IMR-90 (cell line): ENCODE data around the gene RABEP1. TPM values are rescaled to one million over a fixed set of nuclear protein-coding genes. Genes with fewer than 3 reads are reported as not detected.

ENCODE experiments used
- ATAC-seq: fragments of 200-7000 bp; cut with Tn5 transposase; 2 replicates; pipeline ENCODE4 v1.9.1; 2020; ENCODE audit warnings: low read depth, mild to moderate bottlenecking, moderate library complexity
- BruUV-seq: library from RNA; stranded (reverse); fragments of 400-500 nt; replicated peaks from 2 replicates; lab custom pipeline; 2021; lab: Mats Ljungman, UMichigan
- CTCF ChIA-PET: fragments of 300-600 bp; formaldehyde crosslinking; extraction: SDS; loops from one replicate; lab custom pipeline; 2021; ENCODE audit warnings: antibody characterized with exemption; lab: Yijun Ruan, JAX
- POLR2A ChIA-PET: fragments of 300-600 bp; sonication (Branson Sonifier 250); formaldehyde crosslinking; loops from one replicate; lab custom pipeline; 2022; ENCODE audit warnings: antibody characterized with exemption; ENCODE audit not compliant: unreplicated experiment; lab: Charles Lee
- DNase-seq: peaks from one replicate; pipeline ENCODE4 v3.0.0; 2013
- H2AFZ ChIP-seq: replicated peaks from 2 replicates; pipeline ENCODE3; 2013; ENCODE audit warnings: low read length, mild to moderate bottlenecking; ENCODE audit not compliant: poor library complexity
- H2AK5ac ChIP-seq: 2 replicates; pipeline ENCODE4 v1.6.1; 2013; ENCODE audit warnings: low read depth, low read length, inconsistent platforms
- H2AK9ac ChIP-seq: replicated peaks from 2 replicates; pipeline ENCODE3; 2013; ENCODE audit warnings: mild to moderate bottlenecking, low read depth, low read length, moderate library complexity; ENCODE audit not compliant: poor library complexity
- H2BK120ac ChIP-seq: 2 replicates; pipeline ENCODE4 v1.6.1; 2013; ENCODE audit warnings: low read depth, low read length, inconsistent platforms
- H2BK15ac ChIP-seq: 3 replicates; pipeline ENCODE4 v1.6.1; 2013; ENCODE audit warnings: low read depth, low read length, inconsistent platforms
- H2BK20ac ChIP-seq: 2 replicates; pipeline ENCODE4 v1.6.1; 2013; ENCODE audit warnings: low read depth, mild to moderate bottlenecking, inconsistent platforms, low read length, moderate library complexity
- H2BK5ac ChIP-seq: 2 replicates; pipeline ENCODE4 v1.6.1; 2013; ENCODE audit warnings: mild to moderate bottlenecking, low read depth, low read length, inconsistent platforms; ENCODE audit not compliant: poor library complexity, severe bottlenecking
- H3K14ac ChIP-seq: replicated peaks from 2 replicates; pipeline ENCODE4 v1.6.1; 2013; ENCODE audit warnings: low read depth, low read length, inconsistent platforms
- H3K18ac ChIP-seq: 2 replicates; pipeline ENCODE4 v1.6.1; 2013; ENCODE audit warnings: low read depth, low read length, control low read depth
- H3K23ac ChIP-seq: 2 replicates; pipeline ENCODE4 v1.6.1; 2013; ENCODE audit warnings: low read depth, low read length, inconsistent platforms
- H3K27ac ChIP-seq: 2 replicates; pipeline ENCODE4 v1.5.1; 2013; ENCODE audit warnings: mild to moderate bottlenecking, control low read depth, low read length; ENCODE audit not compliant: insufficient read depth
- H3K27me3 ChIP-seq: 2 replicates; pipeline ENCODE4 v1.6.1; 2013; ENCODE audit warnings: low read length; ENCODE audit not compliant: control insufficient read depth, insufficient read depth
- H3K36me3 ChIP-seq: 2 replicates; pipeline ENCODE4 v1.6.1; 2013; ENCODE audit warnings: low read length, mixed read lengths; ENCODE audit not compliant: control insufficient read depth, insufficient read depth
- H3K4ac ChIP-seq: 2 replicates; pipeline ENCODE4 v1.6.1; 2013; ENCODE audit warnings: low read depth, low read length, inconsistent platforms
- H3K4me1 ChIP-seq: 2 replicates; pipeline ENCODE4 v1.6.1; 2013; ENCODE audit warnings: low read length, mixed read lengths; ENCODE audit not compliant: control insufficient read depth, insufficient read depth
- H3K4me2 ChIP-seq: 2 replicates; pipeline ENCODE4 v1.6.1; 2013; ENCODE audit warnings: low read depth, mild to moderate bottlenecking, control low read depth, low read length, moderate library complexity
- H3K4me3 ChIP-seq: 2 replicates; pipeline ENCODE4 v1.5.1; 2013; ENCODE audit warnings: low read depth, mild to moderate bottlenecking, control low read depth, low read length, moderate library complexity; ENCODE audit not compliant: insufficient read depth
- H3K56ac ChIP-seq: 2 replicates; pipeline ENCODE4 v1.6.1; 2013; ENCODE audit warnings: low read length, inconsistent platforms; ENCODE audit not compliant: insufficient read depth; ENCODE audit errors: extremely low read depth
- H3K79me1 ChIP-seq, 2 experiments: 2 replicates each; pipeline ENCODE4 v1.6.1; 2013; ENCODE audit warnings: low read length in 2 of 2, inconsistent platforms in 1 of 2, low read depth in 1 of 2
- H3K9ac ChIP-seq: 2 replicates; pipeline ENCODE4 v1.6.1; 2013; ENCODE audit warnings: low read depth, low read length, control low read depth
- H3K9me1 ChIP-seq: 2 replicates; pipeline ENCODE4 v1.6.1; 2013; ENCODE audit warnings: low read length, inconsistent platforms; ENCODE audit not compliant: insufficient read depth
- H3K9me3 ChIP-seq: 2 replicates; pipeline ENCODE4 v1.6.1; 2013; ENCODE audit warnings: low read length; ENCODE audit not compliant: control insufficient read depth, insufficient read depth
- H4K20me1 ChIP-seq: 2 replicates; pipeline ENCODE4 v1.6.1; 2013; ENCODE audit warnings: low read length, inconsistent platforms; ENCODE audit not compliant: insufficient read depth
- H4K5ac ChIP-seq: 2 replicates; pipeline ENCODE4 v1.6.1; 2013; ENCODE audit warnings: mild to moderate bottlenecking, low read depth, low read length, control low read depth
- H4K8ac ChIP-seq, 2 experiments: 2 replicates each; pipeline ENCODE4 v1.6.1; 2013; ENCODE audit warnings: low read depth in 2 of 2, low read length in 2 of 2, control low read depth in 1 of 2, inconsistent platforms in 1 of 2
- H4K91ac ChIP-seq: 2 replicates; pipeline ENCODE4 v1.6.1; 2013; ENCODE audit warnings: low read depth, low read length, inconsistent platforms; ENCODE audit not compliant: insufficient read depth
- ELK1 ChIP-seq: fragments of 150-350 bp; IDR thresholded peaks from 2 replicates; pipeline ENCODE4 v1.6.1; 2016; ENCODE audit warnings: low read depth, mild to moderate bottlenecking, low read length, moderate library complexity, borderline replicate concordance
- MAFK ChIP-seq: IDR thresholded peaks from 2 replicates; pipeline ENCODE4 v1.6.1; 2012; ENCODE audit warnings: low read depth, low read length, improper control_type of control experiment
- WGBS, 2 experiments: methylation state at CpG; one replicate each; pipeline versions ENCODE4 v1.1.5 to v1.1.7; 2013; ENCODE audit warnings: missing lambda C conversion rate in 2 of 2; ENCODE audit not compliant: insufficient read length in 1 of 2; ENCODE audit errors: extremely low coverage in 2 of 2; 5-methylcytosine and 5-hydroxymethylcytosine counted together
- dilution Hi-C: fragments of 300-500 bp; cut with HindIII; formaldehyde crosslinking; loops from one replicate; pipeline ENCODE4 v1.14.3; 2018; ENCODE audit warnings: low sequenced_read_pairs; ENCODE audit not compliant: unreplicated experiment
- in situ Hi-C: fragments of 300-500 bp; cut with MboI; formaldehyde crosslinking; loops from 3 replicates; pipeline ENCODE4 v1.14.3; 2019; ENCODE audit warnings: low sequenced_read_pairs, inconsistent platforms, mixed read lengths
- intact Hi-C: fragments of 100-400 bp; cut with micrococcal nuclease; formaldehyde crosslinking; loops from 2 replicates; pipeline ENCODE4 v1.10.0; 2022
- polyA plus RNA-seq, 3 experiments: library from polyadenylated mRNA; depleted of rRNA; stranded (reverse); fragments of >200 nt; gene quantifications; 2 replicates each; pipeline ENCODE4 v1.2.3, GENCODE V29; 2012; ENCODE audit warnings: low replicate concordance in 1 of 3
- total RNA-seq: library from RNA; depleted of rRNA; stranded (reverse); fragments of >200 nt; gene quantifications from 2 replicates; pipeline ENCODE4 v1.2.3, GENCODE V29; 2012

Gene RABEP1
- total and polyA plus RNA-seq, 2 of the 4 experiments (the other 2 are of a cell fraction): 15.3 to 38.2 TPM

- H2BK5ac ChIP-seq: no peak overlapping the region
- H3K79me1 ChIP-seq: peaks cover 4 to 6% of the 10 kb centered on the region in 2 experiments; a peak in 2 of 4 replicates
- no peak overlapping the region for H3K9ac ChIP-seq
- no peak overlapping the region for H2AFZ ChIP-seq
- no peak overlapping the region for H3K23ac ChIP-seq
- no peak overlapping the region for H3K56ac ChIP-seq
- POLR2A ChIA-PET: no interaction called here
- H4K8ac ChIP-seq: no peak overlapping the region
- dilution Hi-C loops (no loop called here), intact Hi-C loops (no loop called here), in situ Hi-C loops (no loop called here)
- TF ChIP-seq MAFK: 0 out of 2 replicates have a peak, but pooled peaks have one; percentile 15
- no peak for TF ChIP-seq ELK1
- no peaks in the 10 kb centered on the region for H4K20me1 ChIP-seq
- H3K9me3 ChIP-seq: no peaks in the 10 kb centered on the region
- peaks cover 40% of the 10 kb centered on the region for H3K36me3 ChIP-seq
- CTCF ChIA-PET: no interaction called here
- H4K5ac ChIP-seq: no peak overlapping the region
- no TSS peak for BruUV-seq
- no peak overlapping the region for H2BK15ac ChIP-seq
- no peak overlapping the region for H3K14ac ChIP-seq
- DNase-seq (peak; percentile 17), ATAC-seq (no peak)
- no peak overlapping the region for H2BK20ac ChIP-seq
- H3K4me2 ChIP-seq: no peak overlapping the region
- WGBS, 2 experiments: no CpG with 5 or more reads among the region's 6 CpGs
- H2AK9ac ChIP-seq: no peak overlapping the region
- no peak overlapping the region for H2AK5ac ChIP-seq
- H3K9me1 ChIP-seq: 0 out of 2 replicates have a peak, but pooled peaks cover 2% of the 10 kb centered on the region
- no peaks in the 10 kb centered on the region for H3K27me3 ChIP-seq
- no peak overlapping the region for H3K4me3 ChIP-seq
- H4K91ac ChIP-seq: no peak overlapping the region
- no peak overlapping the region for H2BK120ac ChIP-seq
- H3K18ac ChIP-seq: no peak overlapping the region
- H3K4me1 ChIP-seq: no peaks in the 10 kb centered on the region
- no peak overlapping the region for H3K4ac ChIP-seq
- no peak overlapping the region for H3K27ac ChIP-seq
Observed at GRCh38 chr17:5399767-5400166, 117.7 kb downstream of the RABEP1 start.
